HepG2 (cell line): Measurements from ENCODE around the gene NLRP12. TPM values are rescaled to one million over a fixed set of nuclear protein-coding genes. Genes with fewer than 3 reads are reported as not detected.

Source experiments
- IRF9 ChIP-seq: sonication (generic); formaldehyde crosslinking; IDR thresholded peaks from 2 replicates; pipeline ENCODE4 v1.8.0; 2022; ENCODE audit warnings: missing genetic modification reagents, mild to moderate bottlenecking, borderline replicate concordance
- JUND ChIP-seq: sonication (generic); formaldehyde crosslinking; IDR thresholded peaks from 2 replicates; pipeline ENCODE4 v1.8.0; 2022; ENCODE audit warnings: mild to moderate bottlenecking, missing genetic modification reagents
- MEF2D ChIP-seq: sonication (generic); formaldehyde crosslinking; IDR thresholded peaks from 2 replicates; pipeline ENCODE4 v1.5.1; 2020; ENCODE audit warnings: mild to moderate bottlenecking, missing genetic modification reagents
- MXD4 ChIP-seq: IDR thresholded peaks from 2 replicates; pipeline ENCODE4 v1.6.1; 2016; ENCODE audit warnings: mild to moderate bottlenecking, missing biosample characterization, missing genetic modification reagents
- SNAPC2 ChIP-seq: sonication (generic); formaldehyde crosslinking; IDR thresholded peaks from 2 replicates; pipeline ENCODE4 v1.8.1; 2022; ENCODE audit warnings: mild to moderate bottlenecking, missing genetic modification reagents
- SPEN ChIP-seq: sonication (generic); formaldehyde crosslinking; IDR thresholded peaks from 2 replicates; pipeline ENCODE4 v1.5.1; 2020; ENCODE audit warnings: low read depth, mild to moderate bottlenecking, missing genetic modification reagents
- TCF7 ChIP-seq: sonication (generic); IDR thresholded peaks from 2 replicates; pipeline ENCODE4 v1.6.1; 2016; ENCODE audit warnings: antibody characterized with exemption, low read depth
- TRIM22 ChIP-seq: fragments of 450-650 bp; IDR thresholded peaks from 2 replicates; pipeline ENCODE4 v1.6.1; 2017
- ZFP91 ChIP-seq: sonication (generic); formaldehyde crosslinking; IDR thresholded peaks from 2 replicates; pipeline ENCODE4 v1.9.0; 2022; ENCODE audit warnings: missing genetic modification reagents, mild to moderate bottlenecking, borderline replicate concordance
- ZNF225 ChIP-seq: sonication (generic); formaldehyde crosslinking; IDR thresholded peaks from 2 replicates; pipeline ENCODE4 v1.4.0; 2020; ENCODE audit warnings: mild to moderate bottlenecking, missing genetic modification reagents
- ZNF513 ChIP-seq: sonication (generic); formaldehyde crosslinking; conservative IDR thresholded peaks from 2 replicates; pipeline ENCODE4 v1.5.0; 2020; ENCODE audit warnings: missing genetic modification reagents
- ZNF597 ChIP-seq: sonication (generic); formaldehyde crosslinking; IDR thresholded peaks from 2 replicates; pipeline ENCODE4 v1.5.0; 2020; ENCODE audit warnings: missing genetic modification reagents
- ZNF710 ChIP-seq: sonication (generic); formaldehyde crosslinking; IDR thresholded peaks from 2 replicates; pipeline ENCODE4 v1.5.0; 2020; ENCODE audit warnings: mild to moderate bottlenecking, missing genetic modification reagents, borderline replicate concordance
- ZNF770 ChIP-seq: sonication (generic); formaldehyde crosslinking; IDR thresholded peaks from 2 replicates; pipeline ENCODE4 v1.5.0; 2020; ENCODE audit warnings: mild to moderate bottlenecking, missing genetic modification reagents
- polyA plus RNA-seq, 8 experiments: library from polyadenylated mRNA; depleted of rRNA in 3 of 8; stranded (reverse) in 7 of 8; unstranded in 1 of 8; fragments of >200 nt; fragmentation: Illumina TruSeq in 4 of 8; extraction: Trizol in 4 of 8; gene quantifications; 2 replicates each; pipeline versions ENCODE4 v1.2.1 to v1.2.3, GENCODE V29; 2011 to 2016; ENCODE audit warnings: low read depth in 4 of 8, missing spikeins in 1 of 8, mixed read lengths in 1 of 8; ENCODE audit not compliant: insufficient read depth in 1 of 8
- total RNA-seq, 5 experiments: library from RNA; depleted of rRNA; stranded (reverse); fragments of >200 nt; fragmentation: Illumina TruSeq; extraction: Trizol; gene quantifications; 2 replicates each; pipeline ENCODE4 v1.2.3, GENCODE V29; 2016; ENCODE audit warnings: low read depth in 1 of 5

NLRP12 gene
- total and polyA plus RNA-seq, 2 of the 13 experiments (the other 11 are each of a cell fraction or from before 2014, with no cell fraction given), result 0.15 to 0.20 TPM

GRCh38 chr19:53865918-53866864 lies 42.1 kb upstream of the NLRP12 start (continued):
- TF ChIP-seq ZNF710 (CRISPR knock-in tag) (0 out of 2 replicates have a peak, but pooled peaks have one; percentile 62), ZNF770 (CRISPR knock-in tag) (peak; percentile 95), MEF2D (no peak), SPEN (CRISPR knock-in tag) (peak; percentile 71; the same call in 1 of the 2 replicates), TCF7 (no peak), ZFP91 (CRISPR knock-in tag) (peak; percentile 56; the same call in 1 of the 2 replicates), JUND (CRISPR knock-in tag) (no peak), IRF9 (peak; percentile 93; the same call in 1 of the 2 replicates), TRIM22 (no peak), ZNF597 (CRISPR knock-in tag) (no peak), SNAPC2 (CRISPR knock-in tag) (0 out of 2 replicates have a peak, but pooled peaks have one; percentile 4), ZNF225 (no peak), MXD4 (CRISPR knock-in tag) (0 out of 2 replicates have a peak, but pooled peaks have one; percentile 33), ZNF513 (0 out of 2 replicates have a peak, but pooled peaks have one; percentile 40)
